ENCODE results near the gene TRIM65. TPM values are rescaled to one million over a fixed set of nuclear protein-coding genes. Genes with fewer than 3 reads are reported as not detected.

Gene TRIM65
- total and polyA plus RNA-seq, 2 of the 13 experiments (the other 11 are each of a cell fraction or from before 2014, with no cell fraction given): 10.3 to 22.4 TPM

GRCh38 chr17:75846692-75847613 lies 49.8 kb downstream of the TRIM65 start (continued):
- TF ChIP-seq ZUFSP (CRISPR knock-in tag; IDR thresholded peaks at IDR 0.05; ENCODE audit: borderline replicate concordance): no peak
- TF ChIP-seq BHLHE40 (IDR thresholded peaks at IDR 0.05; ENCODE audit: low read length): peak; percentile 62; the same call in 1 of the 2 replicates
- no peak for TF ChIP-seq ZNF136 (CRISPR knock-in tag; IDR thresholded peaks at IDR 0.05; ENCODE audit: low read depth)
- TF ChIP-seq ZNF382 (CRISPR knock-in tag; IDR thresholded peaks at IDR 0.05; ENCODE audit: borderline replicate concordance): no peak
- TF ChIP-seq TGIF2 (CRISPR knock-in tag; IDR thresholded peaks at IDR 0.05): no peak; the same call in none of the 2 replicates
- TF ChIP-seq ZNF609 (CRISPR knock-in tag; IDR thresholded peaks at IDR 0.05; ENCODE audit: borderline replicate concordance): peak; percentile 99
- no peak for TF ChIP-seq ZNF468 (CRISPR knock-in tag; IDR thresholded peaks at IDR 0.05)
- peak; percentile 69 for TF ChIP-seq ZNF768 (CRISPR knock-in tag; IDR thresholded peaks at IDR 0.05)
- peak; percentile 49; the same call in 1 of the 2 replicates for TF ChIP-seq ZNF644 (CRISPR knock-in tag; IDR thresholded peaks at IDR 0.05; ENCODE audit: low read depth)
- peak; percentile 93 for TF ChIP-seq POGK (CRISPR knock-in tag; conservative IDR thresholded peaks at IDR 0.05)
- TF ChIP-seq, protein P1, sequence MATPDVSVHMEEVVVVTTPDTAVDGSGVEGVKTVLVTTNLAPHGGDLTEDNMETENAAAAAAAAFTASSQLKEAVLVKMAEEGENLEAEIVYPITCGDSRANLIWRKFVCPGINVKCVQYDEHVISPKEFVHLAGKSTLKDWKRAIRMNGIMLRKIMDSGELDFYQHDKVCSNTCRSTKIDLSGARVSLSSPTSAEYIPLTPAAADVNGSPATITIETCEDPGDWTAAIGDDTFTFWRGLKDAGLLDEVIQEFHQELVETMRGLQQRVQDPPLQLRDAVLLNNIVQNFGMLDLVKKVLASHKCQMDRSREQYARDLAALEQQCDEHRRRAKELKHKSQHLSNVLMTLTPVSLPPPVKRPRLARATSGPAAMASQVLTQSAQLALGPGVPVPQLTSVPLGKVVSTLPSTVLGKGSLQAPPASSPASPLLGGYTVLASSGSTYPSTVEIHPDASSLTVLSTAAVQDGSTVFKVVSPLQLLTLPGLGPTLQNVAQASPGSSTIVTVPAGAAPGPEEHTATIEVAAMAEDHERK (CRISPR knock-in tag; IDR thresholded peaks at IDR 0.05; ENCODE audit: low read depth): no peak
- peak; percentile 97 for TF ChIP-seq ZNF503 (CRISPR knock-in tag; IDR thresholded peaks at IDR 0.05)
- TF ChIP-seq ZNF552 (CRISPR knock-in tag; IDR thresholded peaks at IDR 0.05; ENCODE audit: borderline replicate concordance): no peak; the same call in 1 of the 2 replicates
- no peak for TF ChIP-seq KAT2B (IDR thresholded peaks at IDR 0.05; ENCODE audit: borderline replicate concordance, low read depth, low read length)
- no peak for TF ChIP-seq U2AF1 (optimal IDR thresholded peaks at IDR 0.05; ENCODE audit: low read depth, low read length)
- TF ChIP-seq RFX3 (CRISPR knock-in tag; IDR thresholded peaks at IDR 0.05): no peak

All from HepG2 (cell line).